Fibroblast of skin of left quadriceps (primary cell): ENCODE data around the gene RDH13.
"Not testable (repeated sequence)": the region's sequence is repeated elsewhere in the genome, so short reads cannot be mapped to it uniquely, and the experiment has no call there.

Experiments
- DNase-seq, 2 experiments: peaks; one replicate each; pipeline ENCODE4 v3.0.0-alpha.2; 2013; ENCODE audit warnings: low read depth in 2 of 2

Gene RDH13

DNA sequence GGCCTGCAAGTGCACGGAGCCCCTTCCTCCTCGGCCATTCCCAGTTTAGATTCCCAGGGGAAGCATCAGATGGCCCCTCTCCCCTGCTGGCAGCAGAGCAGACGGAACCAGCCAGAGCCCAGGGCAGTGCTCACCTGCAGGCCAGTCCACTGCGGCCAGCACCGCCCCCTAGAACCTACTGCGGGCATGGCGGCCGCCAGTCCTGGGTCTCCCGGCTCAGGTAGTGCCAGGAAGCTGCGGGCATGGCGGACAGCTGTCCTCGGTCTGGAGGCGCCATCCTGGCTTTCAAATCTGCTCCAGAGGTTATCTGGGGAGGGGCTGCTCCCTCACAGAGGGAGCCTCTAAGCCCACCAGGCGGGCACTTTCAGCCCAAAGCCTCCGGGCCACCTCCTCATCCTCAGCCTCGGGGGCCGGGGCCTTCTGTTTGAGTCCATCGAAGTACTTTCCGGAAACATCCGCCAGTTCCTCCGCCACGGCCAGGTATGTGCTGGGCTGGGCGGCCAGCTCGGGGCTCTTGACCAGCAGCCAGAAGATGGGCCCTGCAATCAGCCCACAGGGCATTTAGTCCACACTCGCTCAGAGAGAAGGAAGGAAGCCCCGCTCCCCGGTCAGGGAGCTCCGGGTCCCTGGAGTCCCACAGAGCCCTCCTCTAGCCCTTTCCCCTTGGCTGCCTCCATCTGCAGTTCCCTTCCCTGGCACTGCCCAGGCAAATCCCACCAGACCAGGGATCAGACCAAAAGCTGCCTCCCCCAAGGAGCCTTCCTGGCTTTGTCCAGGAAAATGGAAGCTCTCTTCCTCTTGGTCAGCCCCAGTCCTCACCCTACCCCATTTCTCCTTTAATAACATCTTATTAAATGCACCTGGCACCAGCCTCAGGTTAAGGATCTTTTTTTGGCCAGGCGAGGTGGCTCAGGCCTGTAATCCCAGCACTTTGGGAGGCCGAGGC lies 17.9 kb downstream of the RDH13 start:
- no peak for DNase-seq

DNA sequence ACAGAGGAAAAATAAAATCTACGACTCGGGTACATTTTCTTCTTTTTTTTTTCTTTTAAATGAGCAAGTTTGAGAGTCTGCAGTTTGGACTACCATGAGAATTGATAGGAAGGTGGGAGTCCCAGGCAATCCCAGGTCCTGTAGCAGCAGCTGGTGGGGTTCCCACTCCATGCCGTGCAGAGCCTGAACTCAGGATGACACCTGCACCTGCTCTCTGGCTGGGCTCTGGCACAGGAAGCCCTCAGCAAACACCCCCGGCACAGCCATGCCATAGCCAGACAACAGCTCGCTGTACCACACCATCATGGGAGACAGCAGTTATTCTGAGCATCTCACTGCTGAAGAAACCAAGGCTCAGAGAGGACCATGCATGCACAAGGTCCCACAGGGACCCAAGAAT lies 18.7 kb downstream of the RDH13 start:
- no peak for DNase-seq

DNA sequence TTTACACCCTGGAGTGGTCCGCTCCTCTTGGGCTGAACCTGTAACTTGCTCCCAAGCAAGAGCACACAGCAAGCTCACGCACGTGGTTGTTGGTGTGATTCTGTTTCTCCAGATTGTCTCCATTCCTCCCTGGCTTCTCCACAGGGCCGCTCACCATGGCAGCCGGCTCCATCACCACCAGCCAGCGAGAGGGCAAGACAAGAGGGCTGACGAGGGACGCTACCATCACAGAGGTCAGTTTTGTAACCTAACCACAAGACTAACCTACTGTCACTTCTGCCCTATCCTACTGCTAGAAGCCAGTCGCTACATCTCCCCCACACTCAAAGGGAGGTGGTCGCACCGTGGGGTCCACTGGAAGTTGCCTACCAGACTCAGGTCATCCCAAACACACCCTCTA lies 20.3 kb downstream of the RDH13 start:
- no peak for DNase-seq

DNA sequence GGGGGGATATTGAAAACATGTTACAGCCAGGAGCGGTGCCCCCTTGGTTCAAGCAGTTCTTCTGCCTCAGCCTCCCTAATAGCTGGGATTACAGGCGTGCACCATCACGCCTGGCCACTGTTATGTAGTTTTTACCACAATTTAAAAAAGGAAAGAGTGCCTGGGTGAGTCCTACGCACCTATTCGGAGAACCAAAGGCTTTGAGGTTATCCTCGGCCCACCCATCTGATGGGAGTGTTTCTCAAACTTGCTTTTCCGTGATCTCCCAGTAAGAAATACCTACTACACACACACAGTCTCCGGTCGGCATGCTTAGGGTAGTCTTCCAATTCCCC lies 20.6 kb downstream of the RDH13 start:
- no peak for DNase-seq

DNA sequence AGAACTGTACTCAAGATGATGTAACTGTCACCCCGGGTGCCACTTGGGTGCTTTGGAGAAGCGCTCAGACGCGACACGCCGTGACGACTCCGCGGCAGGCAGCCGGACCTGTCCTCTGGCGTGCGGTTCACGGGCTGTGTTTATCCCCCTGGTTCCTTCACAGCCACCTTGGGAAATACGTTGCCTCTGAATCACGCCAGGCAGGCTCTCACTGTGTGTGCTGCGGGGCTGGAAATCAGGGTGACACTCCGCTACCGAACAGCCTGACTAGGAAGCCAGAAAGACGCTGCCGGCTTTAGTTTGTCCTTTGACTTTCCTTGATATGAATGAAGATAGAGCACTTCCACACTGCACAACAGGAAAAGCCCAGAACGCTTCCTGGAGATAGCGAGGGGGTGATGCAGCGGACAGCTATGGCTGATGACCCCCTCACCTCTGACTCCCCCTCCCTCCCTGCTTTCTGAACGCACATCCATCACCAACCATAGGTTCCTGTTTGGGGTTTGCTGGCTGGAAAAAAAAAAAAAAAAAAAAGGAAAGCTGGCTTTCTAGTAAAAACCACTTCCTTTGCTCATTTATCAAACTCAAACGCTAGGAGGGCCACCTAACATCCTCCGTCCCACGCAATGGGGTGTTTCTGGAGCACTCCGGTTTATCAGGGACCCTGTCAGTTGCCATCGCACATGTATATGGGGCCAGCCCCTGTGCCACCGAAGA lies 21.2 kb downstream of the RDH13 start:
- no peak for DNase-seq

DNA sequence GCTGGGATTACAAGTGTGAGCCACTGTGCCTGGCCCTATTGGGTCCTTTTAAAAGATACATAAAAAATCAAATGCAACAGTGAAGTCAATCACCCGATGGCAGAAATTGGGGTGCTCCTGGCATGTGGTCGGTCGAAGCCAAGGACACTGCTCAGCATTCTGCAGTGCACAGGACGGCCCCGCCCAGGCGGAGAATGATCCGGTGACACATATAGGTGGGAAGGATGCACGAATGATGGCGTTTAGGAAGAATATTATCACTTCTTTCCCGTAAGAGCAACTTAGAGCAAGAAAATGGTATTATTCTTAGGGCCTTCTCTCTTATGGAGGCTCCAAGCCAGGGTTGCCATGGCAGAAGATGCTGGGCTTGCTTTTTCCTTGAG lies 21.7 kb downstream of the RDH13 start:
- DNase-seq: no peak

DNA sequence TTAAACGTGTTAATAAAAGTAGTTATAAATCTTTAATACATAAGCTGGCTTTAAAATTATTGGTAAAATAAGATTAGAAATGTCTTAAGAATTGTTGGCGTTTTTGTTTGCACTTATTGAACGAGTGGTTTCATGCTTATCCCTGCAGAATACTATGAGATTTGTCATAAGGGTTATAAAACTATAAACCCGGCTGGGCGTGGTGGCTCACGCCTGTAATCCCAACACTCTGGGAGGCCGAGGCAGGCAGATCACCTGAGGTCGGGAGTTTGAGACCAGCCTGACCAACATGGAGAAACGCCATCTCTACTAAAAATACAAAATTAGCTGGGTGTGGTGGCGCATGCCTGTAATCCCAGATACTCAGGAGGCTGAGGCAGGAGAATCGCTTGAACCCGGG lies 22.3 kb downstream of the RDH13 start:
- not testable (repeated sequence) for DNase-seq

DNA sequence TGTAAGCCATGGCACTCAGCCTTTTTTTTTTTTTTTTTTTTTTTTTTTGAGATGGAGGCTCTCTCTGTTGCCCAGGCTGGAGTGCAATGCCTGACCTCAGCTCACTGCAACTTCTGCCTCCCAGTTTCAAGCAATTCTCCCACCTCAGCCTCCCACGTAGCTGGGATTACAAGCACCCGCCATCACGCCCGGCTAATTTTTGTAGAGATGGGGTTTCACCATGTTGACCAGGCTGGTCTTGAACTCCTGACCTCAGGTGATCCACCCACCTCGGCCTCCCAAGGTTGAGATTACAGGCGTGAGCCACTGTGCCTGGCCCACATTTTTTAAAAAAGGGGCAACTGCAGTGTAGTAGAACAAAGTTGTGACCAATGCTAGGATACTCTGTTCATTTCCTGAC lies 25.3 kb downstream of the RDH13 start:
- DNase-seq: not testable (repeated sequence)

DNA sequence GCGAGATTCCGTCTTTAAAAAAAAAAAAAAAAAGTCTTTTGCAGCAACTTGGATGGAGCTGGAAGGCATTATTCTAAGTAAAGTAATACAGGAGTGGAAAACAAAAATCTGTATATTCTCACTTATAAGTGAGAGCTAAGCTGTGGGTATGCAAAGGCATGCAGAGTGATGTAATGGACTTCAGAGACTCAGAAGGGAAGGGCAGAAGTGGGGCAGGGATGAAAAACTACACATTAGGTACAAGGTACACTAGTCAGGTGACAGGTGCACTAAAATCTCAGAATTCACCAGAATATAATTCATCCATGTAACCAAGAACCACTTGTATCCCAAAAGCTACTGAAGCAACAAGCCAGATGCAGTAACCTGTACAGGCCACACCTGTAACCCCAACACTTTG lies 26.9 kb downstream of the RDH13 start:
- DNase-seq: no peak

DNA sequence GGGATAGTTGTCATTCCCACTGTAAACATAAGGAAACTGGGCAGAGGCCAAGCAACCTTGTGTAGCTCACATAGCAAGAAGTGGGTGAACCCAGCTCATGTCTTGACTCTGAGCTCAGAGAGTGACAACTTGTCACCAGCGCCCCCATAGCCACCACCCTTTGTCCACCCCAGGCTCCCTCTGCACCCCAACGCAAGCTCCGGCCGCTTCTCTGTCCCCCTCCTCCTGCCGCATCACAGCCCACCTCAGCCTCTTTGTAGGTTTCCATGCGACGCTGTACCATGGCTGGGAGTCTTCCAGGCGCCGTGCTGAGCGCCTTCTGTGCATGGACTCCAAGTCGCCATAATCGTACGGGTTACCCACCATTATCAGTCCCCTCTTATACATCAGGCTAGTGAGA lies 28.2 kb downstream of the RDH13 start:
- DNase-seq: no peak

DNA sequence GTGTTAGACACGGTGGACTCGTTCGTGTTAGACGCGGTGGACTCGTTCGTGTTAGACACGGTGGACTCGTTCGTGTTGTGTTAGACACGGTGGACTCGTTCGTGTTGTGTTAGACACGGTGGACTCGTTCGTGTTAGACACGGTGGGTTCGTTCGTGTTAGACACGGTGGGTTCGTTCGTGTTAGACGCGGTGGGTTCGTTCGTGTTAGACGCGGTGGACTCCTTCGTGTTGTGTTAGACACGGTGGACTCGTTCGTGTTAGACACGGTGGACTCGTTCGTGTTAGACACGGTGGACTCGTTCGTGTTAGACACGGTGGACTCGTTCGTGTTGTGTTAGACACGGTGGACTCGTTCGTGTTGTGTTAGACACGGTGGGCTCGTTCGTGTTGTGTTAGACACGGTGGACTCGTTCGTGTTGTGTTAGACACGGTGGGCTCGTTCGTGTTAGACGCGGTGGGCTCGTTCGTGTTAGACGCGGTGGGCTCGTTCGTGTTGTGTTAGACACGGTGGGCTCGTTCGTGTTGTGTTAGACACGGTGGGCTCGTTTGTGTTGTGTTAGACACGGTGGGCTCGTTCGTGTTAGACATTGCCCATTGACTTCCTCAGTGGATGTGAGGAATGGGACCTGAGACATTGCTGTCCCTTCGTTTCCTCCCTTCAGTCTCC lies 29.8 kb downstream of the RDH13 start:
- not testable (repeated sequence) for DNase-seq

DNA sequence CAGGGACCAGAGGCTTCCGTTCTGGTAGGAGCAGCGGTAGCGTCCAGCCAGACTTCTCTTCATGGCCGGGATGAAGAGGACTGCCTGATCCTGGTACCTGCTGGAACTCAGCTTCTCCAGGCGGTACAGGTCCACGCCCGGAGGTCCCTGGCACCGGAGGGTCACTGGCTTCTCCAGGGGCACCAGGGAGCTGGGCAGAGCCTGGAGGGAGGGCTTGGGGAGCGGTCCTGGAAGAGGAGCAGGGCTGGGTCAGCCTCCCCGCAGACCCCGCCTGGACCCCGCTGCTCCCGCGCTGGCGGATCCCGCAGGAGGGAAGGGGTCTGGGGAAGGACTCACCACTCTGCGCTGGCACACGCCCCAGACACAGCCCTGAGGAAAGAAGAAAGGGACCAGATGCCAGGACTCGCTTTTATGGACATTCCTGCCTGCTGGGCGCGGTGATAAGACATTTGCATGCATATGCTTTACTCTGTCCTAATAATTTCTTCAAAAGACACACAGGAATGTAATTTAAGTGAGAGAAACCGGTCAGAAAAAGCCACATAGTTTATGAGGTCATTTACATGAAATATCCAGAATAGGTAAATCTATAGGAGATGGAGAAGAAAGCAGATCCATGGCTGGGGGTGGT lies 30.7 kb downstream of the RDH13 start:
- no peak for DNase-seq

DNA sequence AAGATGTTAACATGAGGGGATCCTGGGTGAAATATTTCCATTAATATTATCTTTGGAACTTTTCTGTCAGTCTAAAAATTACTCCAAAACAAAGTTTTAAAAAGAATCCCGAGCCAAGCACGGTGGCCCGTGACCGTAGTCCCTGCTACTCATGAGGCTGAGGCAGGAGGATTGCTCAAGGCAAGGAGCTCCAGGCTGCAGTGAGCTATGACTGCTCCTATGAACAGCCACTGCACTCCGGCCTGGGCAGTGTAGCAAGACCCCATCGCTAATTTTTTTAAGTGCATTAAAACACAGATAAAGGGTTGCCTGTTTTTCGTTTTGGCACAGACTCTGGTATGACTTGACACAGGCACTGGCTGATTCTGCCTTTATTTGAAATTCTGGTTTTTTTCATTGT lies 31.8 kb downstream of the RDH13 start:
- DNase-seq: no peak

DNA sequence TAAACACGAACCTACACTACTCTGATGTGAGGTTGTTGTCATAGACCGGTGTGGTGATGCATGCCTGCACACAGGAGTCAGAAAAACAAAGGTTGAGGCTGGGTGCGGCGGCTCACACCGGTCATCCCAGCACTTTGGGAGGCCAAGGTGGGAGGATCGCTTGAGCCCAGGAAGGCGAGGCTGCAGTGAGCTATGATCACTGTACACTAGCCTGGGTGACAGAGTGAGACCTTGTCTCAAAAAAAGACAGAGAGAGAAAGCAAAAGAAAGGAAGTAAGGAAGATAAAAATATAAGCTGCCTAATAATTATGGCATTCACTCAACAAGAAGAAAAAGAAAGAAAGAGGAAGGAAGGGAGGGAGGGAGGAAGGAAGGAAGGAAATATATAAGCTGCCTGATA lies 34.2 kb downstream of the RDH13 start:
- no peak for DNase-seq

DNA sequence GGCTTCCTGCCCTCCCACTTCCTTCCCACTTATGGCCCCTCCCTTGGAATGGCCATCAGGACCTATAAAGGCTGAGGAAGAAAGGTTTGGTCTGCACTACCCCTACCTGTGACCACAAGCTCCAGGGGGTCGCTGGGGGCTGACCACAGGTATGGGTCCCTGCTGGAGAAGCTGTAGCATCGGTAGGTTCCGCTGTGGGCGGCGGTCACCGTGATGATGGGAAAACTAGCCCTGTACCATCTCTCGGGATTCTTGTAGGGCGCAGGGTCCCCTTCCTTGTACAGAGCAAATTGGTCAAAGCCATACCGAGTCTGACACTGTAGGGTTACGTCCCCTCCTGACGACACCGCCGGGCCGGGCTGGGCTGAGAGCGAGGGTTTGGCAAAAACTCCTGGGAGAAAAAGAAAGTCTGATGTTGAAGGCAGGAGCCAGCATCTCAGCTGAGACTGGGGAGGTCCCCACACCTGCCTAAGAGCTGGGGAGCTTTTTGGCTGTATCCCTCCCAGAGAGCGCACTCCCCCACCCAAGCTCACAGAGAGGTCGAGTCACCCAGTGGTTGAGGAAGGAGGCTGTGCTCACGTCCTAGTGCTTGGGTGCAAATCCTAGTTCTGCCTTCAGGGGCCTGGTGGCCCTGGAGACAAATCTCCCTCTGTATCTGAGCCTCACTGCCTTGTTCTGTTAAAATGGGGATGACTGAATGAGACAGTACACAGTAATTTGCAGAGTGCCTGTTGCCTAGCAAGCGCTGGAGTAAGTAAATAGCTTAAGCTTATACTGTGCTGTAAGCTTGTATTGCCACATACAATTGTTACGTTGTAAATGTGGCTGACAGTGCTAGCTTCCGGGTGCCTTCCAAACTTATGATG lies 35.2 kb downstream of the RDH13 start:
- DNase-seq: no peak

DNA sequence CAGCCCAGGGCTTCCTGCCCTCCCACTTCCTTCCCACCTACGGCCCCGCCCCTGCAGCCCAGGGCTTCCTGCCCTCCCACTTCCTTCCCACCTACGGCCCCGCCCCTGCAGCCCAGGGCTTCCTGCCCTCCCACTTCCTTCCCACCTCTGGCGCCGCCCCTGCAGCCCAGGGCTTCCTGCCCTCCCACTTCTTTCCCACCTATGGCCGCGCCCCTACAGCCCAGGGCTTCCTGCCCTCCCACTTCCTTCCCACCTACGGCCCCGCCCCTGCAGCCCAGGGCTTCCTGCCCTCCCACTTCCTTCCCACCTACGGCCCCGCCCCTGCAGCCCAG lies 35.8 kb downstream of the RDH13 start:
- DNase-seq: not testable (repeated sequence)

DNA sequence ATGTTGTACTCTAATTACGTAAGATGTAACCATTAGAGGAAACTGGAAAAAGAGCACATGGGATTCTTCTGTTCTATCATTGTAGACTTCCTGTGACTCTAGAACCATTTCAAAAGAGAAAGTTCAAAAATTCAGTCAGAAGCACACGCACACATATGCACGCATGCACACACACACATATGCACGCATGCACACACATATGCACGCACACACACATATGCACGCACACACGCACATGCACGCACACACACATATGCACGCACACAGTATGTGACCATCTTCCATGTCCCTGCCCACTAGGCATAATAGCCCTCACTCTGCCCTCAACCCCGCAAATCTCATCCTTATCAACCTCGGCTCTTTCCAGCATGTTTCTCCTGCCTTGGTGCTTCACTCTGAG lies 38.8 kb downstream of the RDH13 start:
- no peak for DNase-seq

DNA sequence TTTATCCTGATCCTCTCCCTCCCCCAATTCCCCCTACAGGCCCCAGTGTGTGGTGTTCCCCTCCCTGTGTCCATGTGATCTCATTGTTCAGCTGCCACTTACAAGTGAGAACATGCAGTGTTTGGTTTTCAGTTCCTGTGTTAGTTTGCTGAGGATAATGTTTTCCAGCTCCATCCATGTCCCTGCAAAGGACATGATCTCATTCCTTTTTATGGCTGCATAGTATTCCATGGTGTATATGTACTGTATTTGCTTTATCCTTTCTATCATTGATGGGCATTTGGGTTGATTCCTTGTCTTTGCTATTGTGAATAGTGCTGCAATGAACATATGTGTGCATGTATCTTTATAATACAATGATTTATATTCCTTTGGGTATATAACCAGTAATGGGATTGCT lies 42.6 kb downstream of the RDH13 start:
- DNase-seq: not testable (repeated sequence)

DNA sequence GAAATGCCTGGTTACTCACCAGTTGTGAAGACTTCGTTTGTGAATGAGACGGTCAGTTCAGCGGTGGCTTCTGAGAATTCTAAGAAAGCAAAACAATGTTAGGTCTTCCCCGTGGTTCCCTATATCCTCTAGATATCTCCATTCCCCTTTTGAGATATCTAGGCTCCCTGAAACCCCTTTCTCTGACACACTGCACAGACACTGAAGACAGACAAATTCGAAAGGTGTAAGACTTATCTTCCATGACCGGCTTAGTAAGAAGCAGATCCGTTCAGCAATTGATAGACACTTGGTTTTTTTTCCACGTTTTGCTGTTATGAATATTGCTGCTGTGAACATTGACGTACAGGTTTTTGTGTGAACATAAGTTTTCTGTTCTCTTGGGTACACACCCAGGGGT lies 44.3 kb downstream of the RDH13 start:
- DNase-seq: no peak

DNA sequence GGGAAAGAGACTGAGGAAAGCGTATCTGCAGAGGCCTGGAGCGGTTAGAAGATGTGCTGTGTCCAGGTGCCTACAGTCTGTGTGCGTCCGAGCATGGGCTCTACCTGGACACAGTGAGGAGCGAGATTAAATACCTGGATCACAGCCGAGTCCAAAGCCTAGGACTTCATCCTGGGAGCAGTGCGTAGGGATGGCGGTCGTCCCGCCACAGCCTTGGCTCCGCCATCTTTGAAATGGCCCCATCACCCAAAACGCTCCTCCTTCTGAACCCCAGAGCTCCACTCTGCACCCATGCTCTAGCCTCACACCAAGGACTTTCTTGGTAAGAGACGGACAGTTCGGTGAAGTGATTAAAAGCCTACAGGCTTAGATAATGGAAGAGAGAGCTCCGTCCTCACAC lies 44.7 kb downstream of the RDH13 start:
- no peak for DNase-seq

DNA sequence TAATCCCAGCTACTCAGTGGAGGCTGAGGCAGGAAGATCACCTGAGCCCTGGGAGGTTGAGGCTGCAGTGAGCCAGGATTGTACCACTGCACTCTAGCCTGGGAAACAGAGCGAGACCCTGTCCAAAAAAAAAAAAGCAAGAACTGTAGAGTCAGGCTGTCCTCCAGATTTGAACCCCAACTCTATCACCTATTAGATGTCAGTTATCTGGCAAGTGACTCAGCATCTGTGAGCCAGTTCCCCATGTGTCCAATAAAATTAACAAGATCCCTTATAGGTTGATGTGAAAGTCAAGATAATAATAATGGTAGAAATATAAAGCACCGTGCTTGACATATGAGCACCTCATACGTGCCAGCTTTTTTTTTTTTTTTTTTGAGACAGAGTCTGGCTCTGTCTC lies 46.9 kb downstream of the RDH13 start:
- no peak for DNase-seq

DNA sequence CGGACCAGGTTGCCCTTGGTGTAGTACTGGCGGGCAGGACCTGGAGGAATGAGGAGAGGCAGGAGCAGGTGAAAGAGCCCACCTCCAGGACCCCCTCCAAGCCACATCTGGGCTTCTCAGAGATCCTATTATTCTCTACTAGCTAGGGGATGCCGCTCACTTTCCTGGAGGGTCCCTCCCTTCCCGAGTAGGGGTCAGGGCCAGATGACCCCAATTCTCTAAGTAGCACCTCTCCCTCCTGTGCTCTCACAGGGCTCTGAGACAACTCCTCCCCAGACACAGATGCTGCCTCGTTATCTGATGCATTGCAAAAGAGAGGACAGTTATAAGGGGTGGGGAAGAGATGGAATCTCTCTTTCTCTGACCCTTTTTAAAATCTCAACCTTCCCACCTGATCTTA lies 47.8 kb downstream of the RDH13 start:
- no peak for DNase-seq
